T-helper 17 cell (primary cell): ENCODE measurements around the gene SCAPER. TPM values are rescaled to one million over a fixed set of nuclear protein-coding genes. Genes with fewer than 3 reads are reported as not detected.
"Not testable (repeated sequence)": the region's sequence is repeated elsewhere in the genome, so short reads cannot be mapped to it uniquely, and the experiment has no call there.

Source experiments
- ATAC-seq: fragments of 150-1000 bp; cut with Tn5 transposase; 2 replicates; pipeline ENCODE4 v1.10.0; 2021; ENCODE audit warnings: mild to moderate bottlenecking, moderate library complexity
- DNase-seq, 3 donors: peaks; one replicate each; pipeline versions ENCODE4 v3.0.0 to v3.0.0-alpha.2; 2020 to 2021
- H3K9me3 ChIP-seq: one replicate; pipeline ENCODE4 v1.7.0; 2013; ENCODE audit warnings: low read length, mild to moderate bottlenecking; ENCODE audit not compliant: control insufficient read depth, poor library complexity, severe bottlenecking
- H3K27ac Mint-ChIP-seq: one replicate; pipeline ENCODE4 v1.8.0; 2022; ENCODE audit warnings: mild to moderate bottlenecking, moderate library complexity, mixed read lengths
- H3K27me3 Mint-ChIP-seq: one replicate; pipeline ENCODE4 v1.8.0; 2022; ENCODE audit warnings: mixed read lengths
- H3K36me3 Mint-ChIP-seq: one replicate; pipeline ENCODE4 v1.8.0; 2022; ENCODE audit warnings: low read depth, mixed read lengths
- H3K4me1 Mint-ChIP-seq: one replicate; pipeline ENCODE4 v1.8.0; 2022; ENCODE audit warnings: mild to moderate bottlenecking, mixed read lengths
- H3K4me3 Mint-ChIP-seq: one replicate; pipeline ENCODE4 v1.8.0; 2022; ENCODE audit warnings: mild to moderate bottlenecking, moderate library complexity, mixed read lengths
- total RNA-seq, 4 donors: library from RNA in 2 of 4; stranded (reverse) in 2 of 4; gene quantifications; one replicate each; pipeline ENCODE4 v1.2.3 and lab custom pipeline; 2022 to 2026

SCAPER gene
- total RNA-seq, 2 donors from 2014 or later: 33.7 to 36.6 TPM

GRCh38 chr15:76447728-76448441, 457.3 kb downstream of the SCAPER start:
- H3K9me3 ChIP-seq: no peaks in the 10 kb centered on the region
- Mint-ChIP-seq H3K27me3 (no peaks in the 10 kb centered on the region), H3K4me1 (no peaks in the 10 kb centered on the region), H3K4me3 (no peak overlapping the region), H3K36me3 (peaks cover 8% of the 10 kb centered on the region), H3K27ac (no peak overlapping the region)
- DNase-seq (no peak), ATAC-seq (no peak)

GRCh38 chr15:76440441-76440840, 464.7 kb downstream of the SCAPER start:
- ATAC-seq (no peak), DNase-seq (no peak)
- Mint-ChIP-seq H3K27me3 (no peaks in the 10 kb centered on the region), H3K27ac (no peak overlapping the region), H3K4me1 (no peaks in the 10 kb centered on the region), H3K36me3 (no peaks in the 10 kb centered on the region), H3K4me3 (no peak overlapping the region)
- H3K9me3 ChIP-seq: no peaks in the 10 kb centered on the region

GRCh38 chr15:76439542-76439941, 465.6 kb downstream of the SCAPER start:
- ATAC-seq: no peak
- Mint-ChIP-seq H3K4me3 (no peak overlapping the region), H3K36me3 (no peaks in the 10 kb centered on the region), H3K4me1 (no peaks in the 10 kb centered on the region), H3K27ac (no peak overlapping the region), H3K27me3 (no peaks in the 10 kb centered on the region)
- H3K9me3 ChIP-seq: no peaks in the 10 kb centered on the region
- DNase-seq: no peak

GRCh38 chr15:76433798-76434400, 471.2 kb downstream of the SCAPER start:
- peak overlapping the region; percentile 34 for H3K27ac Mint-ChIP-seq
- ATAC-seq (no peak), DNase-seq (no peak)
- no peaks in the 10 kb centered on the region for H3K9me3 ChIP-seq
- peaks cover 7% of the 10 kb centered on the region for H3K36me3 Mint-ChIP-seq
- H3K27me3 Mint-ChIP-seq: no peaks in the 10 kb centered on the region
- no peak overlapping the region for H3K4me3 Mint-ChIP-seq
- H3K4me1 Mint-ChIP-seq: no peaks in the 10 kb centered on the region

GRCh38 chr15:76433036-76433435, 472.1 kb downstream of the SCAPER start:
- not testable (repeated sequence) for H3K4me3 Mint-ChIP-seq, DNase-seq, H3K36me3 Mint-ChIP-seq, H3K27ac Mint-ChIP-seq, H3K27me3 Mint-ChIP-seq, H3K4me1 Mint-ChIP-seq, H3K9me3 ChIP-seq, ATAC-seq

GRCh38 chr15:76432604-76433003, 472.5 kb downstream of the SCAPER start:
- no peaks in the 10 kb centered on the region for H3K27me3 Mint-ChIP-seq
- DNase-seq (no peak), ATAC-seq (no peak)
- H3K36me3 Mint-ChIP-seq: peaks cover 9% of the 10 kb centered on the region
- H3K9me3 ChIP-seq: no peaks in the 10 kb centered on the region
- H3K4me1 Mint-ChIP-seq: no peaks in the 10 kb centered on the region
- no peak overlapping the region for H3K27ac Mint-ChIP-seq
- H3K4me3 Mint-ChIP-seq: no peak overlapping the region

GRCh38 chr15:76431971-76432370, 473.2 kb downstream of the SCAPER start:
- no peaks in the 10 kb centered on the region for H3K27me3 Mint-ChIP-seq
- no peak overlapping the region for H3K4me3 Mint-ChIP-seq
- DNase-seq (no peak), ATAC-seq (no peak)
- H3K36me3 Mint-ChIP-seq: peaks cover 10% of the 10 kb centered on the region
- H3K4me1 Mint-ChIP-seq: no peaks in the 10 kb centered on the region
- H3K9me3 ChIP-seq: no peaks in the 10 kb centered on the region
- H3K27ac Mint-ChIP-seq: peak overlapping the region; percentile 8

GRCh38 chr15:76430711-76431110, 474.4 kb downstream of the SCAPER start:
- ATAC-seq, H3K27me3 Mint-ChIP-seq, H3K4me3 Mint-ChIP-seq, H3K9me3 ChIP-seq, H3K27ac Mint-ChIP-seq, DNase-seq, H3K4me1 Mint-ChIP-seq: not testable (repeated sequence)
- H3K36me3 Mint-ChIP-seq: peaks cover 13% of the 10 kb centered on the region

- no peak overlapping the region for H3K27ac Mint-ChIP-seq
- ATAC-seq (no peak), DNase-seq (no peak)
- H3K9me3 ChIP-seq: no peaks in the 10 kb centered on the region
- H3K27me3 Mint-ChIP-seq: no peaks in the 10 kb centered on the region
- peaks cover 14% of the 10 kb centered on the region for H3K36me3 Mint-ChIP-seq
- no peak overlapping the region for H3K4me3 Mint-ChIP-seq
- no peaks in the 10 kb centered on the region for H3K4me1 Mint-ChIP-seq
Observed at GRCh38 chr15:76429661-76430060, 475.5 kb downstream of the SCAPER start.

- H3K27me3 Mint-ChIP-seq: no peaks in the 10 kb centered on the region
- H3K27ac Mint-ChIP-seq: no peak overlapping the region
- H3K4me3 Mint-ChIP-seq: no peak overlapping the region
- ATAC-seq: no peak
- no peaks in the 10 kb centered on the region for H3K4me1 Mint-ChIP-seq
- H3K36me3 Mint-ChIP-seq: peaks cover 13% of the 10 kb centered on the region
- DNase-seq: no peak
- no peaks in the 10 kb centered on the region for H3K9me3 ChIP-seq
Observed at GRCh38 chr15:76426941-76427340, 478.2 kb downstream of the SCAPER start.

- Mint-ChIP-seq H3K36me3 (peaks cover under 1% of the 10 kb centered on the region), H3K27me3 (no peaks in the 10 kb centered on the region), H3K4me3 (no peak overlapping the region), H3K27ac (no peak overlapping the region), H3K4me1 (peaks cover 3% of the 10 kb centered on the region)
- ATAC-seq: no peak
- no peaks in the 10 kb centered on the region for H3K9me3 ChIP-seq
- no peak for DNase-seq
Observed at GRCh38 chr15:76418352-76419140, 486.6 kb downstream of the SCAPER start.

- H3K27me3 Mint-ChIP-seq: no peaks in the 10 kb centered on the region
- H3K36me3 Mint-ChIP-seq: peaks cover 10% of the 10 kb centered on the region
- no peak overlapping the region for H3K4me3 Mint-ChIP-seq
- H3K27ac Mint-ChIP-seq: no peak overlapping the region
- H3K4me1 Mint-ChIP-seq: no peaks in the 10 kb centered on the region
- ATAC-seq (no peak), DNase-seq (no peak)
- no peaks in the 10 kb centered on the region for H3K9me3 ChIP-seq
Observed at GRCh38 chr15:76401285-76401684, 503.9 kb downstream of the SCAPER start.

- Mint-ChIP-seq H3K27ac (no peak overlapping the region), H3K4me1 (no peaks in the 10 kb centered on the region), H3K4me3 (no peak overlapping the region), H3K27me3 (no peaks in the 10 kb centered on the region), H3K36me3 (peaks cover 10% of the 10 kb centered on the region)
- no peaks in the 10 kb centered on the region for H3K9me3 ChIP-seq
- DNase-seq (no peak), ATAC-seq (no peak)
Observed at GRCh38 chr15:76398317-76399104, 506.6 kb downstream of the SCAPER start.
